Measurements from ENCODE around the gene NKD1. TPM values are rescaled to one million over a fixed set of nuclear protein-coding genes. Genes with fewer than 3 reads are reported as not detected.

Gene NKD1
- total and polyA plus RNA-seq, 7 donors = under 0.01 to 18.0 (median 6.7) TPM

DNA sequence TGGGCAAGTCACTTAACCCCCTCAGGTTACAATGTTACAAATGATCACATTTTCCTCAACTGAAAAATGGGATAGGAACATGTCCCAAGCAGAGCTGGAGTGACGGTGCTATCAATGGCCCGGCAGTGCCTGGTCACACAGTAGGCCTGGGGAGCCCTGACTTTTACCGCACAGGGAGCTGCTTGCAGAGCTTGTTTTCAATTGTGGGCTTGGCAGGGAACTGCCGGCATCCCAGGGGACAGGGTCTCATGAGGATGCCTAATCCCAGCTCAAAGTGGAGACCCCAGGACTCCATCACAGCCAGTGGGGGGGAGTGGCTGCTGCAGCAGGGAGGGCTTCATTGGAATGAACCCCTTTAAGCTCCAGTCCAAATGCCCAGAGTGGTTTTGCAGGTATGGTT is 121.5 kb downstream of the NKD1 start:
- no peak overlapping the region for H3K4me3 ChIP-seq
- H3K27me3 ChIP-seq = peaks cover 0 to 14% (median 0%) of the 10 kb centered on the region in 3 donors
- TF ChIP-seq POLR2A (IDR thresholded peaks at IDR 0.05) (no peak), POLR2AphosphoS5 (IDR thresholded peaks at IDR 0.05) (no peak), EP300 (IDR thresholded peaks at IDR 0.05) (no peak)
- TF ChIP-seq, protein P1, sequence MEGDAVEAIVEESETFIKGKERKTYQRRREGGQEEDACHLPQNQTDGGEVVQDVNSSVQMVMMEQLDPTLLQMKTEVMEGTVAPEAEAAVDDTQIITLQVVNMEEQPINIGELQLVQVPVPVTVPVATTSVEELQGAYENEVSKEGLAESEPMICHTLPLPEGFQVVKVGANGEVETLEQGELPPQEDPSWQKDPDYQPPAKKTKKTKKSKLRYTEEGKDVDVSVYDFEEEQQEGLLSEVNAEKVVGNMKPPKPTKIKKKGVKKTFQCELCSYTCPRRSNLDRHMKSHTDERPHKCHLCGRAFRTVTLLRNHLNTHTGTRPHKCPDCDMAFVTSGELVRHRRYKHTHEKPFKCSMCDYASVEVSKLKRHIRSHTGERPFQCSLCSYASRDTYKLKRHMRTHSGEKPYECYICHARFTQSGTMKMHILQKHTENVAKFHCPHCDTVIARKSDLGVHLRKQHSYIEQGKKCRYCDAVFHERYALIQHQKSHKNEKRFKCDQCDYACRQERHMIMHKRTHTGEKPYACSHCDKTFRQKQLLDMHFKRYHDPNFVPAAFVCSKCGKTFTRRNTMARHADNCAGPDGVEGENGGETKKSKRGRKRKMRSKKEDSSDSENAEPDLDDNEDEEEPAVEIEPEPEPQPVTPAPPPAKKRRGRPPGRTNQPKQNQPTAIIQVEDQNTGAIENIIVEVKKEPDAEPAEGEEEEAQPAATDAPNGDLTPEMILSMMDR (IDR thresholded peaks at IDR 0.05) = no peak
- H3K36me3 ChIP-seq = no peaks in the 10 kb centered on the region
- intact Hi-C loops (cut with DNase I) = loop anchor here (10.0 kb wide), 4 partner anchors 125 to 455 kb away; partner anchors contain the start of gene NKD1
- no peak overlapping the region for H3K27ac ChIP-seq
- no peak for DNase-seq
- peaks cover 0 to 9% (median 7%) of the 10 kb centered on the region in 4 donors for H3K4me1 ChIP-seq
- peaks cover 4 to 13% (median 7%) of the 10 kb centered on the region in 4 donors for H3K9me3 ChIP-seq
- WGBS, 2 donors = 95 to 98% methylated on average over 4 of the region's 4 CpGs

- peaks cover 0 to 14% (median 0%) of the 10 kb centered on the region in 3 donors for H3K27me3 ChIP-seq
- peaks cover 4 to 13% (median 7%) of the 10 kb centered on the region in 4 donors for H3K9me3 ChIP-seq
- DNase-seq = no peak
- no peak overlapping the region for H3K27ac ChIP-seq
- H3K4me1 ChIP-seq = peaks cover 0 to 4% (median 1%) of the 10 kb centered on the region in 4 donors
- TF ChIP-seq POLR2AphosphoS5 (IDR thresholded peaks at IDR 0.05) (no peak), POLR2A (IDR thresholded peaks at IDR 0.05) (no peak), EP300 (IDR thresholded peaks at IDR 0.05) (no peak)
- TF ChIP-seq, protein P1 (IDR thresholded peaks at IDR 0.05) = no peak
- no peak overlapping the region for H3K4me3 ChIP-seq
- intact Hi-C loops (cut with DNase I) = no loop called here
- 91 to 94% methylated on average over 6 of the region's 6 CpGs for WGBS, 2 donors
- H3K36me3 ChIP-seq = no peaks in the 10 kb centered on the region
Observed at GRCh38 chr16:50670476-50670875, 122.3 kb downstream of the NKD1 start.

DNA sequence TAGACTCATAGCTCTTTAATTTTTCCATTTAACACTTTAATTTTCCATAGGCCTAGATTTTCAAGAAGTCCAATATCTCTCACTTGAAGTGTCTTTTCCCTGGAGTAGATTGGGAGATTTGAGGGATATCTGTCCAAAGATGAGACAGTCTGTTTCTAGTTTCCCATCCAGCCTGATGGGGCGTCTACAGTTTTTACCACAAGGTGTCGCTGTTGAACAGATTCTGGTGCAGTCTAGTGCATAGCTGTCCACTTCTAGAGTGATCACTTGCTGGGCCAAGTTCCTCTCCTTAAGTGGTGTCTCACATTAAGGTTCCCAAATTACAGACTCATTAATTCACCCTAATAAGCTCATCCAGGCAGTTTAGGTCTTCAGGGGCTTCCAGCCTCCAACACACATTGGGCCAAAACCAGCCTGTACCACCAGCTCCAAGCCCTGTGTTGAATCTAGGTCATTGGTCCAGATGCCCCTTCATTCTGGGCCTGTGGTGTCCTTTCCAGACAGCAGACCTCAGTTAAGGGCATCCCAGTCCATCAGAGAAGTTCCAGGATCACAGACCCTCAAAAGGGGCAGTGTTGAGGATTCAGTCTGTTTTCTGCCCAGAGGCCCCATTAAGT is 123.6 kb downstream of the NKD1 start:
- WGBS, 2 donors = 52 to 70% methylated on average over 2 of the region's 2 CpGs
- Histone ChIP-seq H3K9me3 (peaks cover 4 to 13% (median 7%) of the 10 kb centered on the region in 4 donors), H3K27ac (no peak overlapping the region), H3K36me3 (no peaks in the 10 kb centered on the region), H3K27me3 (peaks cover 0 to 14% (median 0%) of the 10 kb centered on the region in 3 donors), H3K4me3 (no peak overlapping the region), H3K4me1 (no peaks in the 10 kb centered on the region)
- DNase-seq = no peak
- intact Hi-C loops (cut with DNase I) = no loop called here
- TF ChIP-seq, protein P1 (IDR thresholded peaks at IDR 0.05) = peak in 2 of 4 experiments; percentile 14 to 28
- TF ChIP-seq POLR2A (IDR thresholded peaks at IDR 0.05) (no peak), EP300 (IDR thresholded peaks at IDR 0.05) (no peak), POLR2AphosphoS5 (IDR thresholded peaks at IDR 0.05) (no peak)

DNA sequence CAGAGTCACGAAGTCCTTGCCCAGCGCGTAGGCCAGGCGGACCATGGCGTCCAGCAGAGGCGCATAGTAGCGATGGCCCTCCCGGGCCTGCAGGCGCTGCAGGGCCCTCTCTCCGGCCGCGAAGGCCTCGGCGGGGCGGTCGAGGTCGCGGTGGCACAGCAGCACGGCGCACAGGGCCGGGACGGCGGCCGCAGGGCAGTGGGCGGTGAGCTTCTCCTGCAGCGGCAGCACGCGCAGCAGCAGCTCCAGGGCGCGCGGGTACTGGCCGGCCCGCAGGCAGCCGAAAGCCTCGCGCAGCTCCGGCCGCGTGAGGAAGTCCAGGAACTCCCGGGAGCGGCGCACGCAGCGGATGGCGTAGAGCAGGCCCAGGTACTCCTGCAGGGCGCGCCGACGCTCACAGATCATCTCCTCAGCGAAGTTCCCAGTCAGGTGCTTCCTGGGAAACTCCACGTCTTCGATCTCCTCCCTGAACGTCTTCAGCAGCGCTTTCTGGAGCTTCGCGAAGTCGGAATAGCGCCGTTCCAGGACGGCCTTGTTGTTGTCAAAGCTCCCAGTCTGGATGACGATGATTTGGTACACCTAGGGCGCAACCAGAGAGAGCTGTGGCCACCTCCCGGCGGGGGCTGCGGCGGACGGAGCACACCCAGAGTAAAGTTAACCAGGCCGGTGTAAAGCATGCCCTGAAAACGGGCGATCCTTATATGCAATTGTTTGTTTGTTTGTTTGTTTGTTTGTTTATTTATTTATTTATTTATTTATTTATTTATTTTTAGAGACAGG is 125.5 kb downstream of the NKD1 start:
- Histone ChIP-seq H3K27ac (no peak overlapping the region), H3K4me1 (peaks cover 0 to 4% (median 0%) of the 10 kb centered on the region in 4 donors), H3K36me3 (no peaks in the 10 kb centered on the region), H3K9me3 (peaks cover 4 to 13% (median 7%) of the 10 kb centered on the region in 4 donors), H3K4me3 (no peak overlapping the region), H3K27me3 (peaks cover 0 to 14% (median 0%) of the 10 kb centered on the region in 3 donors)
- intact Hi-C loops (cut with DNase I) = no loop called here
- TF ChIP-seq POLR2AphosphoS5 (IDR thresholded peaks at IDR 0.05) = no peak
- TF ChIP-seq, protein P1 (IDR thresholded peaks at IDR 0.05) = no peak
- TF ChIP-seq POLR2A (IDR thresholded peaks at IDR 0.05) = no peak
- no peak for TF ChIP-seq EP300 (IDR thresholded peaks at IDR 0.05)
- DNase-seq = no peak
- 81 to 88% methylated on average over 70 of the region's 70 CpGs for WGBS, 2 donors

Measured in sigmoid colon (tissue), 7 donors.